BLaER1 treated with 17β-estradiol and CSF1 and Interleukin-3, amounts not matched to agents 10 nM and 100 nM (cell line): ENCODE measurements around the gene SERPINA9.

ENCODE experiments used
- H3K27ac ChIP-seq, 11 experiments: shearing (Covaris generic); formaldehyde crosslinking; 2 replicates each; pipeline ENCODE4 v1.8.1; 2022
- H3K27me3 ChIP-seq, 11 experiments: shearing (Covaris generic); formaldehyde crosslinking; 2 replicates each; pipeline ENCODE4 v1.8.1; 2022
- H3K36me3 ChIP-seq, 11 experiments: shearing (Covaris generic); formaldehyde crosslinking; 2 replicates each; pipeline ENCODE4 v1.8.1; 2022
- H3K4me1 ChIP-seq, 10 experiments: shearing (Covaris generic); formaldehyde crosslinking; 2 replicates each; pipeline ENCODE4 v1.8.1; 2022
- H3K4me2 ChIP-seq, 11 experiments: shearing (Covaris generic); formaldehyde crosslinking; 2 replicates each; pipeline ENCODE4 v1.8.1; 2022
- H3K4me3 ChIP-seq, 10 experiments: shearing (Covaris generic); formaldehyde crosslinking; 2 replicates each; pipeline ENCODE4 v1.8.1; 2022
- H3K9ac ChIP-seq, 11 experiments: shearing (Covaris generic); formaldehyde crosslinking; 2 replicates each; pipeline ENCODE4 v1.8.1; 2022
- H3K9me3 ChIP-seq, 11 experiments: shearing (Covaris generic); formaldehyde crosslinking; replicated peaks in 1 of 11; 2 replicates each; pipeline ENCODE4 v1.8.1; 2022
- H4K20me1 ChIP-seq, 11 experiments: shearing (Covaris generic); formaldehyde crosslinking; 2 replicates each; pipeline ENCODE4 v1.8.1; 2022
- Cebpa-rat ChIP-seq, 11 experiments: shearing (Covaris generic); IDR thresholded peaks; 2 replicates each; pipeline ENCODE4 v1.8.1; 2022

Gene SERPINA9

DNA sequence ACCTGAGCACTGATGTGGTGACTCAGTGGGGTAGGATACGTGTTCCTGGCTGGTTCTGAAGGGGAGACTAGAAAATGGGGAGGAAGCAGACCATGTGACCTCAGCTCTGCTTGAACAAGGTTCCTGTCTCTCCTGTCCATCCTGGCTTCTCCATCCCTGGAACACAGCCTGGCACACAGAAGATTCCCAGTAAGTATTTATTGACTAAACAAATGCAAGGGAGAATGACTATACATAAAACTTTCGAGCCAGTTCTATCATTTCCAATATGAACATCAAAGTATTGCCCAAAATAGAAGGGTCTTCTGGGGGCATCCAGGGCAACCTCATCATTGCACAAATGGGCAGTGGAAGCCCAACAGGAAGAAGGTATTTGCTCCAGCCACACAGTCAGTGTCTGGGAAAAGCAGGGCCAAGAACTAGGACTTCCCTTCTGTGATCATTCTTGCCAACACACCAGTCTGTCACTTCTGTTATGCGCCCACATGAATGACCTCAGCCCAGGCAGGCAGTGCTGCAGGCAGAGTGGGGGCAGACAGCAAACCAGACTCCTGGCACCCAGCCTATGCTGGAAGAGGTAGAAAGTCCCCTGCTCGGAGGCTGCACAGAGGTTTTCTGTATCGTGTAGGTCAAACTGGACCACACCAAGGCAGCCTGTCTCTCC lies 5.6 kb upstream of the SERPINA9 start:
- H3K4me1 ChIP-seq, result peaks cover 5 to 41% (median 12%) of the 10 kb centered on the region in 10 experiments; a peak in 15 of 20 replicates
- no peak overlapping the region for H3K27ac ChIP-seq
- H3K4me2 ChIP-seq, result peak overlapping the region in 3 of 11 experiments; percentile 29 to 59 (median 43); a peak in 3 of 22 replicates
- TF ChIP-seq Cebpa-rat (IDR thresholded peaks at IDR 0.05), result no peak
- H3K9me3 ChIP-seq, result peaks cover 21 to 31% (median 24%) of the 10 kb centered on the region in 11 experiments
- no peaks in the 10 kb centered on the region for H4K20me1 ChIP-seq
- H3K36me3 ChIP-seq, result 0 out of 22 replicates have a peak, but pooled peaks cover 0 to 4% (median 0%) of the 10 kb centered on the region in 11 experiments
- no peak overlapping the region for H3K4me3 ChIP-seq
- no peak overlapping the region for H3K9ac ChIP-seq
- H3K27me3 ChIP-seq, result 0 out of 22 replicates have a peak, but pooled peaks cover 0 to 2% (median 0%) of the 10 kb centered on the region in 11 experiments

DNA sequence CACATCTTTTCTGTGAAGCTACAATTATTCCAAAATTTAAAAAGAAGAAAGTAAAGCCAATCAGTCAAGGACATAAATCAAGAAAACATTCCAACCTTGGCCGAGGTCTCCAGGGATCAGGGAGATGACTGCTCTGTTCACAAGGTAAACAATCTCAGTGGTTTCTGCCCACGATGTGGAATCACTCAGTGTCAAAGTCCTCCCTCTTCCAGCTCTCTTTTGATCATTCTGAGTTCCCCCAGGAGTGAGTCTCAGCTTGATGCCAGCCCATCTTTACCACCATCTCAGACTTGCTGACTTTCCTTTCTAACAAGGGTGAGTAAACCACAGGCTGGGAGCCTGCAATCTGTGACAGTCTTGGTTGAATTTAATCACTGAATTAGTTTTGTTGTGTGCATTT lies 4.8 kb upstream of the SERPINA9 start:
- H3K4me3 ChIP-seq, result no peak overlapping the region
- H3K9ac ChIP-seq, result no peak overlapping the region
- peaks cover under 1 to 33% (median 10%) of the 10 kb centered on the region in 10 experiments; a peak in 15 of 20 replicates for H3K4me1 ChIP-seq
- TF ChIP-seq Cebpa-rat (IDR thresholded peaks at IDR 0.05), result no peak
- peaks cover 21 to 31% (median 24%) of the 10 kb centered on the region in 11 experiments for H3K9me3 ChIP-seq
- no peaks in the 10 kb centered on the region for H3K27me3 ChIP-seq
- no peak overlapping the region for H3K27ac ChIP-seq
- no peaks in the 10 kb centered on the region for H4K20me1 ChIP-seq
- H3K4me2 ChIP-seq, result no peak overlapping the region
- H3K36me3 ChIP-seq, result 0 out of 22 replicates have a peak, but pooled peaks cover 0 to 4% (median 0%) of the 10 kb centered on the region in 11 experiments

DNA sequence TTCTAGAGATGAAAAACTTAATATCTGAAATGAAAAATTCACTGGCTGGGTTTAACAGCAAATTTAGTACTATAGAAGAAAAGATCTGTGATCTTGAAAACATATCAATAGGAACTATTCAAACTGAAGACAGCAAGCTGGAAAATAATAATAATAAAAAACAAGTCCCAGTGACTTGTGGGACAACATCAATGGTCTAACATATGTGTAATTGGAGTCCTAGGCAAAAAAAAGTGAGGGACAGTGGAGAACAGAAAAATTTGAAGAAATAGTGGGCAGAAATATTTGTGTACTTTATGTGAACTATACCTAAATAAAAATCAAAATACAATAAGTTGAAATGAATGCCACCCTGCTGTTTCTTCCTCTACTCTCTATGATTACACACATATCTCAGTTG lies 2.4 kb upstream of the SERPINA9 start:
- Histone ChIP-seq H3K4me1 (peaks cover 4 to 22% (median 6%) of the 10 kb centered on the region in 10 experiments; a peak in 13 of 20 replicates), H3K27me3 (no peaks in the 10 kb centered on the region), H4K20me1 (no peaks in the 10 kb centered on the region), H3K4me2 (no peak overlapping the region), H3K9me3 (peaks cover 21 to 31% (median 24%) of the 10 kb centered on the region in 11 experiments), H3K9ac (no peak overlapping the region), H3K36me3 (0 out of 22 replicates have a peak, but pooled peaks cover 0 to 4% (median 0%) of the 10 kb centered on the region in 11 experiments), H3K4me3 (no peak overlapping the region), H3K27ac (no peak overlapping the region)
- no peak for TF ChIP-seq Cebpa-rat (IDR thresholded peaks at IDR 0.05)

DNA sequence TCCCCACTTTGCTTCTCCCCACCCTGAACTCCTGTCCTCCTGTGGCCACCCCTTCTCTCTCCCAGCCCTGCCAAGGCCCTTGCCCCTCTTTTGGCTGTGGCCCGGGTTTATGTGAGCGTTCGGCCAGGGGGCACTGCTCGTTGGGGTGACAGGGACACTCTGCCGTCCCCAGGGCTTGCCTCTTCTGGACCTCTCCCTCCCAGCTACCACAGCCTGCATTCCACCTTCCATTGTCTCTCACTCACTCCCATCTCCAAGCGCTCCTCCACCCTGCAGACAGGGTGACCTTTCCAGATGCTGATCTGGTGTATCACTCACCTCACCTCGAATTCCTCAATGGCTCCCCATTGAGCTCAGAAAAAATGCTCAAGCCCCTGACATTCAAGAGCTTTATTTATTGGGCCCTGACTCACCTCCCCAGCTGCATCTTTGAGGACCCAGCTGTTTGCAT lies 1.4 kb downstream of the SERPINA9 start:
- no peaks in the 10 kb centered on the region for H3K27me3 ChIP-seq
- H3K4me1 ChIP-seq, result peaks cover 0 to 11% (median 4%) of the 10 kb centered on the region in 10 experiments; a peak in 4 of 20 replicates
- no peak overlapping the region for H3K4me3 ChIP-seq
- H3K4me2 ChIP-seq, result no peak overlapping the region
- H3K9ac ChIP-seq, result no peak overlapping the region
- H3K27ac ChIP-seq, result no peak overlapping the region
- no peak for TF ChIP-seq Cebpa-rat (IDR thresholded peaks at IDR 0.05)
- no peaks in the 10 kb centered on the region for H4K20me1 ChIP-seq
- H3K9me3 ChIP-seq, result peaks cover 20 to 24% (median 22%) of the 10 kb centered on the region in 11 experiments
- H3K36me3 ChIP-seq, result 0 out of 22 replicates have a peak, but pooled peaks cover 0 to 4% (median 0%) of the 10 kb centered on the region in 11 experiments

DNA sequence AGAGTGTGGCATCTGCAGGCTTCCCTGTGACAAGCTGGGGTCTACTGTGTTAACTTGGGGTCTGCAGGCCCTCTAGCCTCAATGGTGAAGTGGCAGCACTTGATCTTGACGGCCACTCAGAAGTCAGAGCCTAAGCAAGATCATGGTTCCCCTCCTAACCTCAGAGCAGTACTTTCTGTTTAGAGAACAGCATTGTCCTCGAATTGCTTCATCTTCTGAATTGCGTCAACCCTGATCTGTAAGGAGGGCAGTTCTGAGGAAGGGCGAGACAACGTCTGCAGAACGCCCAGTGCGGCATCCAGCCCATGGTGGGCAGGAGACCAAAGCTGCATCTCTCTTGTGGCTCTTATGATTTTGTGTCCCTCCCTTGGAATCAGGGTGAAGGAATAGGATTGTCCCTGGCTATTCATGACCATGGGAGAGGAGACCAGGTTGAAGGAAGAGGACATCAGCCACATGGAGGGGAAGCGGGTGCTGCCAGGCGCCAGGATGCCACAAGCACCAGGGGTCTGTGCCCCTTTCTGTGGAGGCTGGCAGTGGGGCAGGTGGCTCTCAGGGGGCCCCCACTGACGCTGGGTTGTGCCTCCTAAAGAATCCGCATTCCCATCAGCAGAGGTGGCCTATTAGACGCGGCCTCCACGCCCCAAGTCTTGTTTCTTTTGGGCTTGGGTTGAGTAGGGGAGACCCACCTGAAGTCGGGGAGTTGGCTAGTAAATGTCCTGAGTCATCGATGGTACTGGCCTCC lies 2.2 kb downstream of the SERPINA9 start:
- peaks cover 0 to 11% (median 4%) of the 10 kb centered on the region in 10 experiments; a peak in 4 of 20 replicates for H3K4me1 ChIP-seq
- H4K20me1 ChIP-seq, result no peaks in the 10 kb centered on the region
- peaks cover 12 to 17% (median 15%) of the 10 kb centered on the region in 11 experiments for H3K9me3 ChIP-seq
- H3K4me3 ChIP-seq, result no peak overlapping the region
- H3K9ac ChIP-seq, result no peak overlapping the region
- H3K4me2 ChIP-seq, result no peak overlapping the region
- no peak for TF ChIP-seq Cebpa-rat (IDR thresholded peaks at IDR 0.05)
- H3K27ac ChIP-seq, result no peak overlapping the region
- no peaks in the 10 kb centered on the region for H3K27me3 ChIP-seq
- H3K36me3 ChIP-seq, result no peaks in the 10 kb centered on the region

DNA sequence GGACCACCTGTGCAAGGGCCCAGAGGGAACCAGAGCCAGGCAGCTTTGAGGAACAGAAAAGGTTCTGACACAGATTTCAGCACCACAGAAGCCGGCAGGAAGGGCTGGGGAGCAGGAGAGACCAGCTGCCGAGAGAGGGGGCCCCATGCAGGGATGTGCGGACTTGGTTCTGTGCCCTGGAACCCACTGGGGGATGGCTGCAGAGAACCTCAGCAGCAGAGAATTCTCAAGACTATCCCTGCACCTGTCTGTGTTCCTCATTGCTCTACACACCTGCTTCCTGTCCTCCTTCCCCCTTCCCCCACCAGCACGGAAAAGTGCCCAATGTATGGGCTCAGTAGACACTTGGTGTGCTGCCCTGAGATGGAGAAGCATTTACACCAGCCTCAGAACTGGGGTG lies 3.2 kb downstream of the SERPINA9 start:
- Histone ChIP-seq H3K4me2 (peak overlapping the region in 4 of 11 experiments; percentile 14 to 30 (median 24); a peak in 4 of 22 replicates), H3K27me3 (no peaks in the 10 kb centered on the region), H3K4me1 (peaks cover 0 to 11% (median 4%) of the 10 kb centered on the region in 10 experiments; a peak in 4 of 20 replicates), H4K20me1 (no peaks in the 10 kb centered on the region), H3K9ac (no peak overlapping the region), H3K4me3 (no peak overlapping the region), H3K9me3 (peaks cover 4 to 7% (median 5%) of the 10 kb centered on the region in 11 experiments; a peak in 19 of 22 replicates), H3K36me3 (no peaks in the 10 kb centered on the region), H3K27ac (no peak overlapping the region)
- TF ChIP-seq Cebpa-rat (IDR thresholded peaks at IDR 0.05), result no peak

DNA sequence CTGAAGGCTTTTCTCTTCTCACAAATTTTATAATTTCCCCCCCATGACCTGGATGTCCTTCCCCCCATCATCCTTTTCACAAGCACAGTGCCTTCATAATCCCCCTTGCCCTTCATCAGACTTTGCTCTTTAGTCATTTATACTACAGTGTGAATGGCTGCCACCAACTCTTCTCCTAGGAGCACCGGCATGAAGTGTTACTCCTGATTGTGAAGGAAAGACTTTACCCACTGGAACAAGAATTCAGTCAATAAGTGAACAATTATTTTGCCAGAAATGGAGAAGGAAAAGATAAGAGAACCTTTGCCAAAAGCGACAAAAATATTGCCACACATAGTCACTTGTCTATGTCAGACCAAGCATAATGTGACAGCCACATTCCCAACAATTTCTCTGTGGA lies 5.0 kb downstream of the SERPINA9 start:
- H3K4me2 ChIP-seq, result no peak overlapping the region
- H3K9me3 ChIP-seq, result peaks cover 0 to 3% (median 1%) of the 10 kb centered on the region in 11 experiments; a peak in 10 of 22 replicates
- H3K9ac ChIP-seq, result no peak overlapping the region
- H3K4me3 ChIP-seq, result no peak overlapping the region
- no peaks in the 10 kb centered on the region for H4K20me1 ChIP-seq
- H3K4me1 ChIP-seq, result peaks cover 0 to 11% (median 4%) of the 10 kb centered on the region in 10 experiments; a peak in 4 of 20 replicates
- no peak overlapping the region for H3K27ac ChIP-seq
- no peak for TF ChIP-seq Cebpa-rat (IDR thresholded peaks at IDR 0.05)
- H3K36me3 ChIP-seq, result no peaks in the 10 kb centered on the region
- H3K27me3 ChIP-seq, result no peaks in the 10 kb centered on the region

DNA sequence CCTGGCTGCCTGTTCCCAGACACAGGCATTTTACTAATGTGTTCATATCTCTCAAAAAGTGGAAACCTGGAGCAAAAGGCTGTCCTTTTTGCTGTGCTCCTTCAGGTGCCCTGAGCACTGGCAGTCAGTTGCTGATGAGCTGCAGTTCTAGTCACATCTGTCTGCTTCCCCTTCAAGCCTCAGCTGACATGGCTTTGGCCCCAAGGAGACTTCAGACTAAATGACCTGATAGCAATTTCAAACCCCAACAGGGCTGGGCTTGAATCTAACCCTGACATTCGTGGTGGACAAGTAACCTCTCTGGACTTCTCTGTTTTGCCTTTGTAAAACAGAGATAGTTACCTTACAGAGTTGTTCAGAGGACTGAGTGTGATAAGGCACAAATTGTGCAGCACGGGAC lies 5.7 kb downstream of the SERPINA9 start:
- H3K27ac ChIP-seq, result no peak overlapping the region
- peaks cover 2 to 10% (median 9%) of the 10 kb centered on the region in 11 experiments; a peak in 21 of 22 replicates for H3K9me3 ChIP-seq
- H3K27me3 ChIP-seq, result no peaks in the 10 kb centered on the region
- no peak overlapping the region for H3K4me3 ChIP-seq
- no peaks in the 10 kb centered on the region for H3K36me3 ChIP-seq
- H3K4me1 ChIP-seq, result peaks cover 0 to 11% (median 4%) of the 10 kb centered on the region in 10 experiments; a peak in 4 of 20 replicates
- H3K4me2 ChIP-seq, result no peak overlapping the region
- H3K9ac ChIP-seq, result no peak overlapping the region
- TF ChIP-seq Cebpa-rat (IDR thresholded peaks at IDR 0.05), result no peak
- no peaks in the 10 kb centered on the region for H4K20me1 ChIP-seq

DNA sequence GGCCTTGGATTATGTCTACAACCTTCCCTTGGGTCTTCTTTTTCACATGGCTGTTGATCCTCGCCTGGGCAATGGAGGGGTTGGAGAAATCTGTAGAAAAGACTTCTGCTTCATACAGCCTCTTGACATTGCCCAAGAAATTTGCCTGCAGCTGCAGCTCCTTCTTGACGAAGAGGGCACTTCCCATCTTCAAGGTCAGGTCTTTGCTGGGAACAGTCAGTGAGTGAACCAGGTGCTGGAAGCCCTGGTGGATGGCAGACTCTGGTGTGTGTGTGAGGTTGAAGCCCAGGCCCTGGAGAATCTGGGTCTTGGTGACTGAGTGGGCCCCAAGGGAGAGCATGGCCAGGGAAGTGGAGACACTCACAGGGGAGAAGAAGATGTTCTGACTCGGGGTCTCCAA lies 6.7 kb downstream of the SERPINA9 start:
- Histone ChIP-seq H3K4me3 (no peak overlapping the region), H3K36me3 (no peaks in the 10 kb centered on the region), H3K9ac (no peak overlapping the region), H4K20me1 (no peaks in the 10 kb centered on the region), H3K27me3 (no peaks in the 10 kb centered on the region), H3K4me2 (no peak overlapping the region), H3K27ac (no peak overlapping the region), H3K9me3 (peaks cover 12 to 21% (median 19%) of the 10 kb centered on the region in 11 experiments), H3K4me1 (peaks cover 0 to 11% (median 4%) of the 10 kb centered on the region in 10 experiments; a peak in 4 of 20 replicates)
- TF ChIP-seq Cebpa-rat (IDR thresholded peaks at IDR 0.05), result no peak
